GM21825 (cell line): ENCODE results near the gene APH1A.
A peak's percentile ranks its signal among the peaks of the same experiment; 100 is the strongest.
"Not testable (repeated sequence)": the region's sequence is repeated elsewhere in the genome, so short reads cannot be mapped to it uniquely, and the experiment has no call there.

Source experiments
- ATAC-seq: cut with Tn5 transposase; IDR thresholded peaks from one replicate; pipeline ENCODE4 v1.9.1; 2021; ENCODE audit warnings: mild to moderate bottlenecking, moderate library complexity; ENCODE audit not compliant: unreplicated experiment

Gene APH1A

GRCh38 chr1:150269451-150269850 lies 635 bp upstream of the APH1A start:
- ATAC-seq: no peak

GRCh38 chr1:150268340-150268704 lies 494 bp downstream of the APH1A start:
- peak; percentile 14 for ATAC-seq

DNA sequence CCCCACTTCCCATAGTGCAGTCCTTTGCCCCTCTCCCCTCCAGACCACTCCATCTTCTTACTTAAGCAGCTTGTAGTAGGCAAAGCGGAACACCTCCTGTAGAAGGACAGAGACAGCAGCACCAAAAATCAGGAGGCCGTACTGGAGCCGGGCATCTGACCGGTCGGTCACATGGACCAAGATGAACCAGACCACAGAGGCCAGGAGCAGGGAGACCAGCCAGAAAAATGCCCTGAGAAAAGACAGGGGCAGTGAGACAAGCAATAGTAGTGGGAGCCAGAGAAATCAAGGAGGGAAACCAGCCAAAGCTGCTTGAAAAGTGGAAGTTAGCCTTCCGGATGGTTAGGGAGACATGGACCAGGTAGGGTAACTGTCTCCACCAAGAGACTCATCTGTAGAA lies 920 bp downstream of the APH1A start:
- no peak for ATAC-seq

DNA sequence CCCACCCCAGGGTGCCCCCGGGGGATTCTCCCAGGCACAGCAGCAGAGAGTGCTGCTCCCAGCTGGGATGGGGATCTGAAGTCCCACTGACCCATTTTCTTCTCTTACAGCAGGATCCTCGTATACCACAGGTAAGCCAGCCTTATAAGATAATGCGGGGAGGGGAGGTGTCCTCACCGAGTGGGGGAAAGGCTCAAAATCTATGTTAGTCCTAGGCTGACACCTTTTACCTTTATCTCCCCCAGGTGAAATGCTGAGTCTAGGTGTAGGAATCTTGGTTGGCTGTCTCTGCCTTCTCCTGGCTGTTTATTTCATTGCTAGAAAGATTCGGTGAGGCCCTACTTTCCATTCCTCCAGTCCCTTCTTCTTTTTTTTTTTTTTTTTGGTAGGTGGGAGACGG lies 5.3 kb downstream of the APH1A start:
- no peak for ATAC-seq

GRCh38 chr1:150262388-150263320 lies 6.2 kb downstream of the APH1A start:
- ATAC-seq: no peak

- no peak for ATAC-seq
Observed at GRCh38 chr1:150261367-150261766, 7.4 kb downstream of the APH1A start.

GRCh38 chr1:150259758-150260669 lies 8.8 kb downstream of the APH1A start:
- no peak for ATAC-seq

- ATAC-seq: no peak
Observed at GRCh38 chr1:150259217-150259616, 9.6 kb downstream of the APH1A start.

- no peak for ATAC-seq
Observed at GRCh38 chr1:150257624-150258585, 10.9 kb downstream of the APH1A start, which contains the start of gene CA14. CA14 (plus strand) TSS chr1:150257774; CDS start chr1:150258129, 355 bp downstream.

GRCh38 chr1:150256554-150257341 lies 12.1 kb downstream of the APH1A start:
- ATAC-seq: no peak

DNA sequence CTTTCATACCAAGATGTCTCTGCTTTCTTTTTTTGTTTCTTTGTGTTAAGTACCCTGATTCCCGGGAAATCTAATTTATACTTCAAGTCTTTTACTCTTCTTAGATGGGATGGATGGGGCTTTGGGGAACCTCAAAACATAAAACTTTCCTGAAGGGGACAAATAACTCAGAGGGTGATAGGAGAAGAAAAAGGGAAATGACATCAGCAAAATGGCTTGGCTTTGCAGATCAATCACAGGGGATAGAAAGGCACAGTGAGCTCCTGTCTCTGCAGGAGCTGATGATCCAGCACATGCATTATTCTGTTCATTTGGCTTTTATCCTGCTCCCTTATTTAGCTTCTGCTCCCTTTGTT lies 12.6 kb downstream of the APH1A start:
- ATAC-seq: no peak

- ATAC-seq: no peak
Observed at GRCh38 chr1:150249936-150250335, 18.9 kb downstream of the APH1A start.

GRCh38 chr1:150243003-150243402 lies 25.8 kb downstream of the APH1A start:
- no peak for ATAC-seq

GRCh38 chr1:150237746-150238145 lies 31.1 kb downstream of the APH1A start:
- ATAC-seq: no peak

GRCh38 chr1:150237176-150237575 lies 31.6 kb downstream of the APH1A start:
- not testable (repeated sequence) for ATAC-seq

DNA sequence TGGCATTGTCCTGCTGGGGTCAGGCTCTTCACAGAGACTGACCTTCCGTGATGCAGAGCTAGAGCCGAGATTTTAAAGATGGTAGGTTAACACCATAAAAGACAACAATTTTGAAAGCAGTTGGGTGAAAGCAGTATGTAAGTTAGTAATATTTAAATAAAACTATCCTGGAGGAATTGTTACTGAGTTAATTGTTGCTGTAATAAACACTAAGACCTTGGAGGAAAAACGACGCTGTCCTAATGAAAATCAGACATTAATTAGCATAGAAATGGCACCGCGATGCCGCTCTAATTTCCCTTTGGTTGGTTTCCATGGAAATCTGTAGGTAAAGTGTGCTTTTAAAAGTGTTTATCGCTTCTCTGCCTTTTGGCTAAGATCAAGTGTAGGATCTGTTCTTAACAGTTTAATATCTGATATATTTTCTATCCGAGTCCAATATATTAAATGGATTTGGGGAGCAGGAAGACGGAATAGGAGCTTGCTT lies 32.2 kb downstream of the APH1A start:
- no peak for ATAC-seq

GRCh38 chr1:150235852-150236613 lies 32.8 kb downstream of the APH1A start, which contains the start of gene ANP32E:
ANP32E (minus strand) TSS chr1:150236112; CDS start chr1:150235786, 326 bp downstream.
- peak; percentile 78 for ATAC-seq

- ATAC-seq: peak; percentile 1
Observed at GRCh38 chr1:150235294-150235851, 33.4 kb downstream of the APH1A start.
